NCI-H2196 treated with DMSO at 0.1 percent for 48 hours (cell line): ENCODE results near the gene SLC9A3.
"Not testable (repeated sequence)": the region's sequence is repeated elsewhere in the genome, so short reads cannot be mapped to it uniquely, and the experiment has no call there.

Experiments used
- DNase-seq: peaks from one replicate; lab custom pipeline; 2025; ENCODE audit not compliant: unreplicated experiment; lab: John Stamatoyannopoulos, UW

Gene SLC9A3

GRCh38 chr5:524234-524972 lies at the start of gene SLC9A3:
TSS of gene SLC9A3 (minus strand) at chr5:524449.
- no peak for DNase-seq

- DNase-seq: no peak
These were observed 49.7 kb upstream of the SLC9A3 start for GRCh38 chr5:573976-574375.

GRCh38 chr5:573206-573605 lies 49.0 kb upstream of the SLC9A3 start:
- no peak for DNase-seq

GRCh38 chr5:572398-573019 lies 48.3 kb upstream of the SLC9A3 start:
- peak; percentile 7 for DNase-seq

- DNase-seq: no peak
These were observed 47.5 kb upstream of the SLC9A3 start for GRCh38 chr5:571791-572190.

- no peak for DNase-seq
These were observed 46.6 kb upstream of the SLC9A3 start for GRCh38 chr5:570886-571285.

- no peak for DNase-seq
These were observed 46.2 kb upstream of the SLC9A3 start for GRCh38 chr5:570446-570845.

- DNase-seq: no peak
These were observed 45.7 kb upstream of the SLC9A3 start for GRCh38 chr5:569868-570361.

- DNase-seq: no peak
These were observed 45.2 kb upstream of the SLC9A3 start for GRCh38 chr5:569358-569867.

GRCh38 chr5:568809-569208 lies 44.6 kb upstream of the SLC9A3 start:
- no peak for DNase-seq

GRCh38 chr5:568061-568781 lies 44.0 kb upstream of the SLC9A3 start:
- no peak for DNase-seq

- DNase-seq: no peak
These were observed 43.4 kb upstream of the SLC9A3 start for GRCh38 chr5:567664-568060.

GRCh38 chr5:566636-567309 lies 42.5 kb upstream of the SLC9A3 start:
- no peak for DNase-seq

GRCh38 chr5:565782-566440 lies 41.7 kb upstream of the SLC9A3 start:
- no peak for DNase-seq

- no peak for DNase-seq
These were observed 37.2 kb upstream of the SLC9A3 start for GRCh38 chr5:561408-561807.

GRCh38 chr5:560792-561166 lies 36.5 kb upstream of the SLC9A3 start:
- DNase-seq: no peak

- no peak for DNase-seq
These were observed 34.7 kb upstream of the SLC9A3 start for GRCh38 chr5:558871-559503.

GRCh38 chr5:558326-558725 lies 34.1 kb upstream of the SLC9A3 start:
- no peak for DNase-seq

GRCh38 chr5:557917-558316 lies 33.7 kb upstream of the SLC9A3 start:
- DNase-seq: not testable (repeated sequence)

- DNase-seq: no peak
These were observed 32.7 kb upstream of the SLC9A3 start for GRCh38 chr5:556909-557441.
